ENCODE data around the gene KLLN.
"Not testable (repeated sequence)": the region's sequence is repeated elsewhere in the genome, so short reads cannot be mapped to it uniquely, and the experiment has no call there.

GRCh38 chr10:87846711-87847110 lies 16.6 kb downstream of the KLLN start:
- not testable (repeated sequence) for TF ChIP-seq EP300, CTCF, POLR2A, POLR2AphosphoS5 (IDR thresholded peaks at IDR 0.05)

All from suprapubic skin (tissue), 4 donors.